ENCODE data around the gene ARHGAP30. TPM values are rescaled to one million over a fixed set of nuclear protein-coding genes. Genes with fewer than 3 reads are reported as not detected.

Gene ARHGAP30
- total and polyA plus RNA-seq, 2 of the 8 experiments (the other 6 are each of a cell fraction or from before 2014, with no cell fraction given): 0.27 to 0.39 TPM

DNA sequence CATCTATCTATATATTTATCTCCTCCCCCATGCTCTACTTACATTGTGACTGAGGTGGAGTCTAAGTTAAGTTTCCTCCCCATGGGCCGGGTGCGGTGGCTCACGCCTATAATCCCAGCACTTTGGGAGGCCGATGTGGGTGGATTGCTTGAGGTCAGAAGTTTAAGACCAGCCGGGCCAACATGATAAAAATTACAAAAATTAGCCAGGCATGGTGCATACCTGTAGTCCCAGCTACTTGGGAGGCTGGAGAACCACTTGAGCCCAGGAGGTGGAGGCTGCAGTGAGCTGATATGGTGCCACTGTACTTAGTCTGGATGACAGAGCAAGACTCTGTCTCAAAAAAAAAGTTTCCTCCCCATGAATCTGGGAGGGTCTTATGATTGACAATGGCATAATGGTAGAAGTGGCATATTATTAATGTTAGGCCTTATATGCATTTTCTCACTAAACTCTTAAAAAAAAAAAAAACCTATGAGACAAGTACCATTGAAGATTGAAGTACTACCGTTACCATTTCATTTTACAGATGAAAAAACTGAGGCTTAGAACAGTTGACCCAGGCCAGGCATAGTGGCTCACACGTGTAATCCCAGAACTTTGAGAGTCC, 60.0 kb downstream of the ARHGAP30 start:
- peaks cover 0 to 14% (median 2%) of the 10 kb centered on the region in 4 experiments; a peak in 3 of 8 replicates for H3K36me3 ChIP-seq (ENCODE audit: control insufficient read depth in 2 of 4, insufficient read depth in 4 of 4, low read length in 3 of 4)
- CTCF ChIA-PET (ENCODE audit: partially characterized antibody): interaction anchor here (0.7 to 9.8 kb wide), 3 partner anchors 11 to 34 kb away, joined by 3 to 58 read pairs (median 6); partner anchors contain the start of gene F11R
- H3K79me2 ChIP-seq (ENCODE audit: control insufficient read depth in 1 of 2, insufficient read depth in 2 of 2, low read length in 2 of 2): peaks cover 48 to 94% of the 10 kb centered on the region in 2 experiments
- H3K18ac ChIP-seq (ENCODE audit: extremely low read depth, low read length): no peak overlapping the region
- peaks cover 7 to 14% (median 12%) of the 10 kb centered on the region in 4 experiments for H3K4me1 ChIP-seq (replicated peaks in 1 of 4; ENCODE audit: control insufficient read depth in 3 of 4, insufficient read depth in 4 of 4, low read length in 3 of 4)
- TF ChIP-seq CTBP2 (IDR thresholded peaks at IDR 0.05; ENCODE audit: borderline replicate concordance, insufficient read depth, insufficient read length, low read length) (no peak), SP2 (IDR thresholded peaks at IDR 0.05; ENCODE audit: low read length) (no peak), NRF1 (IDR thresholded peaks at IDR 0.05; ENCODE audit: low read depth, low read length) (no peak)
- no peak overlapping the region for H3K23ac ChIP-seq (ENCODE audit: insufficient read length)
- H3K4me2 ChIP-seq (ENCODE audit: insufficient read depth in 1 of 2, low read depth in 2 of 2, low read length in 2 of 2): no peak overlapping the region
- no peak overlapping the region for H2AK5ac ChIP-seq (ENCODE audit: low read depth, low read length)
- H2BK12ac ChIP-seq (ENCODE audit: low read depth, low read length): no peak overlapping the region
- FAIRE-seq (no peak), DNase-seq (ENCODE audit: low read depth in 1 of 2, low spot score in 2 of 2) (no peak)
- H3K56ac ChIP-seq (replicated peaks; ENCODE audit: insufficient read length, low read depth, low read length): no peak overlapping the region
- H3K79me1 ChIP-seq (ENCODE audit: low read depth, low read length): peaks cover 11% of the 10 kb centered on the region
- H4K91ac ChIP-seq (replicated peaks; ENCODE audit: insufficient read length, low read length): no peak overlapping the region
- no peak overlapping the region for H4K5ac ChIP-seq (ENCODE audit: insufficient read length, low read depth, low read length)
- no peak overlapping the region for H3K14ac ChIP-seq (ENCODE audit: insufficient read length)
- 95% methylated on average over 7 of the region's 7 CpGs; no CpG with 5 or more reads in 1 of the 2 experiments for WGBS, 2 experiments (ENCODE audit: extremely low coverage in 1 of 2, insufficient coverage in 1 of 2, insufficient read length in 1 of 2, insufficient replicate concordance in 2 of 2, low coverage in 1 of 2, low lambda C conversion rate in 2 of 2, missing lambda C conversion rate in 1 of 2)
- no peaks in the 10 kb centered on the region for H3K27me3 ChIP-seq (replicated peaks in 1 of 4; ENCODE audit: control insufficient read depth in 3 of 4, extremely low read depth in 1 of 4, insufficient read depth in 3 of 4, low read length in 3 of 4)
- POLR2A ChIA-PET (ENCODE audit: partially characterized antibody): interaction anchor here (0.7 to 4.9 kb wide), 4 partner anchors 8 to 12 kb away, joined by 3 to 22 read pairs (median 7); partner anchors contain the start of gene F11R
- peaks cover 7 to 29% of the 10 kb centered on the region in 2 experiments for H4K20me1 ChIP-seq (replicated peaks in 1 of 2; ENCODE audit: control insufficient read depth in 1 of 2, insufficient read depth in 2 of 2, low read length in 2 of 2)
- H2AFZ ChIP-seq (ENCODE audit: low read length): no peak overlapping the region
- no peak overlapping the region for H3K9ac ChIP-seq (replicated peaks in 1 of 4; ENCODE audit: extremely low read depth in 1 of 4, low read depth in 3 of 4, low read length in 3 of 4)
- H3K4ac ChIP-seq (replicated peaks; ENCODE audit: insufficient read length, low read depth, low read length): no peak overlapping the region
- H2BK5ac ChIP-seq (ENCODE audit: low read depth, low read length): no peak overlapping the region
- H3K23me2 ChIP-seq (ENCODE audit: low read depth, low read length): no peaks in the 10 kb centered on the region
- no peak overlapping the region for H2BK20ac ChIP-seq (ENCODE audit: low read length)
- H3K27ac ChIP-seq (ENCODE audit: low read depth, low read length): no peak overlapping the region
- no peak overlapping the region for H2BK15ac ChIP-seq (ENCODE audit: low read length)
- H2BK120ac ChIP-seq (replicated peaks; ENCODE audit: low read depth, low read length): no peak overlapping the region
- H3K4me3 ChIP-seq (ENCODE audit: extremely low read depth in 1 of 4, insufficient read depth in 2 of 4, low read depth in 3 of 4, low read length in 4 of 4): no peak overlapping the region
- H3K9me3 ChIP-seq (ENCODE audit: insufficient read depth in 2 of 2, low read depth in 1 of 2, low read length in 1 of 2): no peaks in the 10 kb centered on the region
- no peak overlapping the region for H4K8ac ChIP-seq (ENCODE audit: extremely low read depth, insufficient read depth, low read length)

All from H1 (cell line).